Activated T-cell treated with anti-CD3 and anti-CD28 coated beads for 4 hours (primary cell): Measurements from ENCODE around the gene PSMD2.
"Not testable (repeated sequence)": the region's sequence is repeated elsewhere in the genome, so short reads cannot be mapped to it uniquely, and the experiment has no call there.

Experiments
- DNase-seq: peaks from one replicate; pipeline ENCODE4 v3.0.0-alpha.2; 2020

The PSMD2 gene

DNA sequence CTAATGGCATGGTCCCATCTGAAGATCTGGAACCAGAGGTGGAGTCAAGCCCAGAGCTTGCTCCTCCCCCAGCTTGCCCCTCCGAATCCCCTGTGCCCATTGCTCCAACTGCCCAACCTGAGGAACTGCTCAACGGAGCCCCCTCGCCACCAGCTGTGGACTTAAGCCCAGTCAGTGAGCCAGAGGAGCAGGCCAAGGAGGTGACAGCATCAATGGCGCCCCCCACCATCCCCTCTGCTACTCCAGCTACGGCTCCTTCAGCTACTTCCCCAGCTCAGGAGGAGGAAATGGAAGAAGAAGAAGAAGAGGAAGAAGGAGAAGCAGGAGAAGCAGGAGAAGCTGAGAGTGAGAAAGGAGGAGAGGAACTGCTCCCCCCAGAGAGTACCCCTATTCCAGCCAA is 22.6 kb downstream of the PSMD2 start:
- no peak for DNase-seq

DNA sequence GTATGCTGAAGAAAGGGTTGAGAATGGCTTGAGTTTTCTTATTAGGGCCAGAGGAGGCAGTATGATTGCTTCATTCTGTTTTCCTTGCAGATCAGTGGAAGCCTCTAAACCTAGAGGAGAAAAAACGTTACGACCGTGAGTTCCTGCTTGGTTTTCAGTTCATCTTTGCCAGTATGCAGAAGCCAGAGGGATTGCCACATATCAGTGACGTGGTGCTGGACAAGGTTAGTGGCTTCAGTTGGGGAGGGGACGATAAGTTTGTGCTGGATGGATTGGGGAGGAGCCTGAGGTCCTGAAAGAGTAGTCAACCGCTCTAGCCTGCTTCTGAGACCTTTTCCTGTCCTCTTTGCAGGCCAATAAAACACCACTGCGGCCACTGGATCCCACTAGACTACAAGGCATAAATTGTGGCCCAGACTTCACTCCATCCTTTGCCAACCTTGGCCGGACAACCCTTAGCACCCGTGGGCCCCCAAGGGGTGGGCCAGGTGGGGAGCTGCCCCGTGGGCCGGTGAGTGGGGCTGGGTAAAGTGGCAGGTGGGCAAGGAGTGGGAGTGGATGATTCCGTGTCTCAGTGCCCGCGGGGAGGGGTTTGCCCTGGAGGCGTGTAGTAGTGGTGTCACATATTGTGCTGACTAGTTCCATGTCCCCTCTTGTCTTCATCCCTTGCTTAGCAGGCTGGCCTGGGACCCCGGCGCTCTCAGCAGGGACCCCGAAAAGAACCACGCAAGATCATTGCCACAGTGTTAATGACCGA is 23.9 kb downstream of the PSMD2 start:
- DNase-seq, result no peak

DNA sequence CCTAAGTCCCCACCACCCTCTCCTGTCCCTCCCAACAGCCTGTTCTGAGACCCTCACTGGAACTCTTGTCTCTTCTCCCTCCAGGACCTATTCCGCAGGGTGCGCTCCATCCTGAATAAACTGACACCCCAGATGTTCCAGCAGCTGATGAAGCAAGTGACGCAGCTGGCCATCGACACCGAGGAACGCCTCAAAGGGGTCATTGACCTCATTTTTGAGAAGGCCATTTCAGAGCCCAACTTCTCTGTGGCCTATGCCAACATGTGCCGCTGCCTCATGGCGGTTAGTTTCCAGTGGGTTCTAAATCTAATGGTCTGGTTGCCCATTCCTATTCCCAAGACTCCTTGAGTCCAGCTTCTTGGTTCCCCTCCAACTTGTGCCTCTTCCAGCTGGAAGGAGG is 24.7 kb downstream of the PSMD2 start:
- no peak for DNase-seq

DNA sequence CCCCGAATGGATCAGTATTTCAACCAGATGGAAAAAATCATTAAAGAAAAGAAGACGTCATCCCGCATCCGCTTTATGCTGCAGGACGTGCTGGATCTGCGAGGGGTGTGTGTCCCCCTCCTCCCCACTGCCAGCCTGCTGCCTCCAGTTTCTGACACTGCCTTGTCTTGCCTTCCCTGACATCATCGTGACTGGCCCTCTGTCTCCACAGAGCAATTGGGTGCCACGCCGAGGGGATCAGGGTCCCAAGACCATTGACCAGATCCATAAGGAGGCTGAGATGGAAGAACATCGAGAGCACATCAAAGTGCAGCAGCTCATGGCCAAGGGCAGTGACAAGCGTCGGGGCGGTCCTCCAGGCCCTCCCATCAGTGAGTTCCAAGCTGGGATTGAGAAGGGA is 26.2 kb downstream of the PSMD2 start:
- no peak for DNase-seq

DNA sequence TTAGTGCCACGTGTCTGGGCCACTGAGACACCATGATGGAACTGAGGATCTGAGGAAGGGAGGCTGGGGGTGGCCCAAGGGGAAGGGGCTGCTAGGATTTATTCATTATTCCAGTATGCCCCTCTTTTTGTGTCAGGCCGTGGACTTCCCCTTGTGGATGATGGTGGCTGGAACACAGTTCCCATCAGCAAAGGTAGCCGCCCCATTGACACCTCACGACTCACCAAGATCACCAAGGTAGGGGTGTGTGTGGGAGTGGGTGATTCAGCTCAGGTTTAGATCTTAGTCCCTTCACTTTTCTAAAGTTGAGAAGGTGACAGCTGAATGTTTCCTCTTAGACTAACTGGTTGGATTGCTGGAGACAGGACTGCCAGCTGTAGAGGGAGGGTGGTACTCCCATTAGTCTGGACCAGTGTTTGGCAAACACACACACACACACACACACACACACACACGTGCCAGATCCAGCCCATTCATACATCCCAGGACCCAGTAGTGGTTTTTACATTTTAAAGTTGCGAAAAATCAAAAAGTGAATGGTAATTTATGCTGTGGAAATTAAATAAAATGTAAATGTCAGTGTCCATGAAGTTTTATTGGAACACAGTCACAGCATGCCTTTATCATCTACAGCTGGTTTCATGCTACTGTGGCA is 26.8 kb downstream of the PSMD2 start:
- DNase-seq, result no peak

DNA sequence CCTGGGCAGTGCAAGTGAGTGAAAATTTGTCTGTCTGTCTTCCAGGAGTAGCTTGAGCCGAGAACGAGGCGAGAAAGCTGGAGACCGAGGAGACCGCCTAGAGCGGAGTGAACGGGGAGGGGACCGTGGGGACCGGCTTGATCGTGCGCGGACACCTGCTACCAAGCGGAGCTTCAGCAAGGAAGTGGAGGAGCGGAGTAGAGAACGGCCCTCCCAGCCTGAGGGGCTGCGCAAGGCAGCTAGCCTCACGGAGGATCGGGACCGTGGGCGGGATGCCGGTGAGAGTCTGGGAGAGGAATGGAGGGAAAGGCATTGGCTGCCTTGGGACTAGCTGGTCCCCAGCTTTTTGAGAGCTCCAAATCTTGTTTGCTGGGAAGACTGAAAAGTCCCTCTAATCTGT is 28.1 kb downstream of the PSMD2 start:
- DNase-seq, result no peak

DNA sequence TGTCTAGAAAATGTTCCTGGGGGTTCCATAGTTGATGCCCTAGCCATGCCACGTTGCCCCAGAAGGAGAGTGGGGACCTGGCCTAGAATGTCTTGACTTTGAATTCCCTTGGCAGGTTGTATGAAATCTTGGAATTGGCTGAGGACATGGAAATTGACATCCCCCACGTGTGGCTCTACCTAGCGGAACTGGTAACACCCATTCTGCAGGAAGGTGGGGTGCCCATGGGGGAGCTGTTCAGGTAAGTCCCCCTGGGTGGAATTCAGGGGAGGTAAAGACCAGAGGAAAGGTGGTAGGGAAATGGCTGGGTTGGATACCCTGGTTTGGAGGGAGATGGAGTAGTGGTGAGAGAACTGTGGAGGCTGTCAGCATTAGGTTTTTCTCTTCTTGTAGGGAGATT is 29.5 kb downstream of the PSMD2 start:
- DNase-seq, result no peak

DNA sequence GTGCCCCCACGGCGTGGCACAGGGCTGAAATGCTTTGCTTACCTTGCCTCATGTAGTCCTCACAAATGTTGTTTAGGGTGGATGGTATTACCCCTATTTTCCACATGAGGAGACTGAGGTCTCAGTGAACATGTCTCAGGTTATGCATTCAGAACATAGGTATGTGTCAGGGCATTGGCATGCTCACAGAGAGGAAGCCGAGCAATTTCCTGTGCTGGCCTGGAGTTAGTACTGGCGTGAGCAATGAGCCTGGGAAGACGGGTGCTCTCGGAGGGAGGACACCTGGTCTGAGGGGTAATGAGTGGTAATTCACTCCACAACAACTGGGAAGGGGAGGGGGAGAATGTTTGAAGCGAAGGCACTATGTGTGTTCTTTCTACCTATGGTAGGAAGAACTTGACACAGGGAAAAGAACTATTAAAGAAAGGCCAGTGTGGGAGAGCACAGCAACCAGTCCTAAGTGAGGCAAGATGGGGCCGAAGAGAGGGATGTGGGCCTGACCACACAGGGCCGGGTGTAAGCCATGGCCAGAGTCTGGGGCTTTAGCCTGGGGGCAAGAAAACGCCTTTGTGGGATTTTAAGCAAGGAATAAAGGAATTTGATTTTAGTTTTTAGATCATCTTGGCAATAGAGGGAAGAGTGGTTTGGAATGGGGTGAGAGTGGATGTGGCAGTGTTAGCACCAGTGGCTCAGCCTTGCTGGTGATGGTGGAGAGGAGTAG is 33.5 kb downstream of the PSMD2 start:
- DNase-seq, result no peak

DNA sequence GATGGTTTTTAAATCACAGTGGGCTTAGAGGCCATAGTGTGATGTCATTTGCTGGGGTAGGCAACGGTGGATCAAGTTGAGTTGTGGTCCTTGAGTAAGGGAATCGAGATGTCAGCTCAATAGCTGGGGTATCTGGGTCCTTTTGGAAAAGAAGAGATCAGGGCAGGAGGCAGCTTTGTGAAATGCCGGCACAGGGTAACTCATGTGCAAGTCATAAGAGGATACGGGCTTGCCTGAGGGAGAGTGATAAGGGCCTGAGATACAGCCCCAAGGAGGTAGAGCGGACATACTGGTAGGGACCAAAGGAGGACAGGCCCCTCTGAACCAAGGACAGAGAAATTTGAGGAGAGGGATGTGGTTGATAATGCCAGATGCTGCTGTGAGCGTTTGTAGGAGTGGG is 34.1 kb downstream of the PSMD2 start:
- no peak for DNase-seq

DNA sequence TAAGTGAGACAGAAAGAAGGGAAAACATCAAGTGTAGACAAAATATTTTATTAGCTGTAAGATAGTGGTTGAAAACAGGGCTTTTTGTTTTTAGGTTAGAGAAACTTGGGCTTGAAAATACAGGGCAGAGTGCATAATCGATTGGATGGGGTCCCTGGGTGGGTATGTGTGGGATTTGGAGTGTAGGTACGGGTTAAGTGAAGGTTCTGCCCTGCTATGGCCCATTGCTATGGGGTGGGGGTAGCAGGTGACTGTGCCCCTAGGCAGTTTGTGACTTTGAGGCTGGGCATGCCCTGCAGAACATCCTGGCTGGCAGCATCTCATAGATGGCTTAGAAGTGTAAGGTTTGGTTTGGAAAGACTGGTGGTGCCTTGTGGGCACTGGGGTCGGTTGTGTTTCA is 34.7 kb downstream of the PSMD2 start:
- DNase-seq, result no peak

DNA sequence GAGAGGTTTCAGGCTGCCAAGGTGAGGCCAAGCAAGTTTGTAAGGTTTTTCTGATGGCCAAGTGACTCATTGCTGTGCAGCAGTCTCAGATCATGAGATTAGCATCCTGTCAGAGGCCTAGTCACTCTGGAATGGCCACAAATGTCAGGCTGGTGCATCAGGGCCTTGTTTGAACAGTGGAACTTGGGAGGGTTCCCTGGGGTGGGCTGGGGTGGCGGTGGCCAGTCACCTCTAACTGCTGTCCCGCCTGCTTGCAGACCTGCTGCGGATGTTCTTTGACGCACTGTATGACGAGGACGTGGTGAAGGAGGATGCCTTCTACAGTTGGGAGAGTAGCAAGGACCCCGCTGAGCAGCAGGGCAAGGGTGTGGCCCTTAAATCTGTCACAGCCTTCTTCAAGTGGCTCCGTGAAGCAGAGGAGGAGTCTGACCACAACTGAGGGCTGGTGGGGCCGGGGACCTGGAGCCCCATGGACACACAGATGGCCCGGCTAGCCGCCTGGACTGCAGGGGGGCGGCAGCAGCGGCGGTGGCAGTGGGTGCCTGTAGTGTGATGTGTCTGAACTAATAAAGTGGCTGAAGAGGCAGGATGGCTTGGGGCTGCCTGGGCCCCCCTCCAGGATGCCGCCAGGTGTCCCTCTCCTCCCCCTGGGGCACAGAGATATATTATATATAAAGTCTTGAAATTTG is 35.6 kb downstream of the PSMD2 start:
- no peak for DNase-seq

DNA sequence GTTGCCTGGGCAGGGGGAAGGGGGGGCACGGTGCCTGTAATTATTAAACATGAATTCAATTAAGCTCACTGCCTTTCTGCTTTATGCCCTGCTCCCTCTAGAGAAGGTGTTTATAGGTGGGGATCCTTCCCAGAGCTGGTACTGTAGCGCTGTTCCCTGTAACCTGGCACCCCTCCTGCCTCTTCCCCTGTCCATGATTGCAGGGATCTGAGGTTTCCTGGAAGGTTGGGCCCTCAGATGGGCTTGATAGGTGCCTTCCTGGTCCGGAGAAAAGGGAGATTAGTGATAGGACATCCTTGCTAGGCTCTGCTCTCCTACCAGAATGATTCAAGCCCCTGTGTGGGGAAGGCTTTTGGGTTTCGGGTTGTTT is 36.2 kb downstream of the PSMD2 start:
- no peak for DNase-seq

DNA sequence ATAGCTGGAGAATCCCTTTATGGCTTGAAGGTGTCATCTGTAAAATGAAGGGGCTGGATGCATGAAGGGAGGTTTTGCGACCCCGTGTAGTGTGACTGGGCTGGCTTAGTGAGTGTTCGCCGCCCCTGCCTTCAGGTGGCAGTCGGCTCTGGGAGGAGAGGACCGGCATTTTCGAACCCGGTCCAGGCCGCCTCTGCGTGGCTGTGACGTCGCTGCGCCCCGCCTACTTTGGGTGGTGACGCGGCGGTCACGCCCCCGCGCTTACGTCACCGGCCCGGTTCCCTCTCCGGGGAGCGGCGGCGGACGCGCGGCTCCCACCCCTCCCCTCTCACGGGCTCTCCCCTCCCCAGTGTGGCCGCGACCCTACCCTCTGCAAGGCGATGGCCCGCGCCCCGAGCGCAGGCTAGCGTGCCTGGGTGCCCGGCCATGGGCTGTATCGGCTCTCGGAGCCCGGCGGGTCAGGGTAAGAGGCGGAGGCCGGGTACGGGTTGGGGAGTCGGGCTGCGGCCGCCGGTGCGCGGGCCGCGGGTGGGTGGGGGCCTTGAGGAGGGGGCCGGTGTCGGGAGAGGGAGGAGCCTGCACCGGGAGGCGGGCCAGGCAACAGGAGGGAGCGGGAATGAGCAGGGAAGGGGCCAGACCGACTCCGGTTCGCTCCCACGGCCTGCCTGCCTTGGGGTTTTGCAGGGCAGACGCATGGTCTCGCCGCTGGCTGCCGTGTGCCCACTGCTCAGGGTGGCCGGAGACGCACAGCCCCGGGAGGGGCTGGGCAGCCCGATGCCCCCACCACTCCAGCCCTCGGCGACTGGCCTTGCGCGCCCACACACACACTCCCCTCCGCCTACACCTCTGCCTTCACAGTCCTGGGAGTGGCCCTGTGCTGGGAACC is 36.9 kb downstream of the PSMD2 start:
- peak; percentile 87 for DNase-seq

DNA sequence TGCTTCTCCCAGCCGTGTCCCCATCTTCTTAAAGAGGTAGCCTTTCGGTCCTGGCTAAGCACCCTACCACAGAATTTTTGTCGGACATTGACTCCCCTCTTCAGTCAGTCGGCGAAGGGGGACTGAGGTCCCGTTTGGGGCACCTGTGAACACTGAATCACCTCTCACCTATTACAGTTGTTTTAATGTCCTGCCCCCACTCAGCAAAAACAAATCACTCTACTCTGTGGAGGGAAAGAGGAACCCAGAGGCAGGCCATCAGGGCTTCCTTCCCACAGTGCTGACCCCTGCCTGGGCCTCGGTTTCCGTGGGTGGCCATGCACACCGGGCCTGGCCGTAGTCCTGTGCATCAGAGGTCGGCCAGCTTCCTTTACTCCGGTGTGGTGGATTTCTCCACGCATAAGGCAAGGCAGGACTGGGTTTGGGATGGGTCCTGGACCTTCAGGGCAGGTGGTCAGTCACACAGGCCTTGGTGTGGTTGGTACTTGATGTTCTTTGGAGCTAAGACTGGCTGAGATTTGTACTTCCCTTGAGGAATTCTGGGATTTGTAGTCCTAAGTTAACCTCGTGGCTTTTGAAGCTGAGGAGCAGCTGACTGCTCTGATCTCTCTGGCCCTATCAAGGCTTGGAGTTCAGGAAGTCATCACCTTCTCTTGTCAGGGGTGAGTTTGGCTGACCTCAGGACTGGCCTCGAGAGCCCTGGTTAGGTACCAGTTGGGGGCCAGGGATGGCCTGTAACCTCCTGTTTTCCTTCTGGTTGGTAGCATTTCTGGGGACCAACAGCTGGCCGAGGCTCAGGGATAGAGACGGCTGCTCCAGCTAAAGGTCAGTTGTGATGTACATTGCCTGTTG is 37.7 kb downstream of the PSMD2 start:
- DNase-seq, result no peak

DNA sequence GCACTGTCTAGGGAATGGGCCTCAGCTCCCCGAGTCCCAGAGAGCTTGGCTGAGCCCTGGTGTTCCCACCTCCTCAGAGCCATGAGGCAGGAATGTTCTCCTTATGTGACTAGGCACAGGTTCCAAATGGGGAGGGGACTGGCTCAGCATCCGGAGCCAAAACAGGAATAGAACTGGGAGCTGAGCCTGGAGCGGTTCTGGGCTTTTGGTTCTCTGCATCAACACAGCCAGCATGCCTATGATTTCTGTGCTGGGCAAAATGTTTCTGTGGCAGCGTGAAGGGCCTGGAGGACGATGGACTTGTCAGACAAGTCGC is 38.3 kb downstream of the PSMD2 start, which contains the start of gene FAM131A:
TSS of gene FAM131A (plus strand) at position 202 of the 316 bp plus-strand sequence. CDS start at position 233, 31 bp downstream.
- no peak for DNase-seq

DNA sequence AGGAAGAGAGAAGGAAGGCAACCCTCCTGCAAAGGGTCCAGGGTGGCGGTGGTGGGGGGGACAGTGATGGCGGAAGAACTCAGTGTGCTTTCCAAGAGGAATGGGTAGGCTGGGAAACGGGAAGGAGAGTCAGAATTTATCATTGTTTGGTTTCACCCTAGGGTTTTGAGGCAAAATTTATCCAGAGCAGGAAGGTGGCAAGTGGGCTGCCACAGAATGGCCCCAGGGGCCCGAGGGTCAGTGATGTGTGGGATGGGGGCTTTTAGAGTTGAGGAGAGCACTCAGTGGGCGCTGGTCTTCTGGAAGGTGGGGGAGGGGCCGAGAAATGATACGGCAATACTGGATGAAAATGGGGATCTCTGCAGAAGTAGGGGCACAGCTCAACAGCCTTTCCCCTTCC is 38.9 kb downstream of the PSMD2 start:
- DNase-seq, result no peak

DNA sequence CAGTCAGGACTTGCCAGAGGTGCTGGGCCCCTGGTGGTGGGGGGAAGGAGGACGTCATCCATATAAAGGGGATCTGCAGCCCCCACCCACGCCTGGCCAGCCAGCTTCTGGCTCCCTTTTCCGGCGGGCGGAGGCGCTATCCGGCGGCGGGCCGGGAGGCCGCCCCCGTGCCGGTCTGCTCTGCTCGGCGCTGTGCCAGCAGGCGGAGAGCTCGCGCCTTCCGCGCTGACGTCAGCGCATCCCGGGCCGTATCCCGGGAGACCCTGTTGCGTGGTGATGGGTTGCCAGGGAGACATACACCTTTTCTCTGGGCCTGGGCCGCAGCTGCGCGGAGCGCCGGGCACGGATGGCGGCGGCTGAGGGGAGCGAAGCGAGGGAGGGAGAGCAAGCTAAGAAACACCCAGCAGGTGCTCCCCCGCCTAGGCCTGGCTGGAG is 39.5 kb downstream of the PSMD2 start:
- no peak for DNase-seq

DNA sequence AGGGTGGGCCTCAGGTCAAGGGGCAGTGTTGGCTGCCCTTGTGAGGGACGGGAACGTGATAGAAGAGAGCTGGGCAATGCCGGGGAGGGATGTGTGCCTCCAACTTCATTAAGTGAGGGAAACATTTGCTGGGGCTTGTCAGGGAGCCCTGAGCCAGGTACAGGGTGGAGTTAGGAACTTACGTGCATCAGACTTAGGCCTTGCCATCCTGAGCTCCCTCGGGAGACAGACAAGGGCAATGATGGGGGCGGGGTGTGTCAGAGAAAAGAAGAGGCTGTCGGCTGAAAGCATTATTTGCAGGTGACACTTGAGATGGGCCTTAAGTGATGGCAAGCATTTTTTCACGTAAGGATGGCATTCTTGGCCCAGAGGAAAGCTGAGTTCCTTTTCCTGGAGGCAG is 40.0 kb downstream of the PSMD2 start:
- no peak for DNase-seq

DNA sequence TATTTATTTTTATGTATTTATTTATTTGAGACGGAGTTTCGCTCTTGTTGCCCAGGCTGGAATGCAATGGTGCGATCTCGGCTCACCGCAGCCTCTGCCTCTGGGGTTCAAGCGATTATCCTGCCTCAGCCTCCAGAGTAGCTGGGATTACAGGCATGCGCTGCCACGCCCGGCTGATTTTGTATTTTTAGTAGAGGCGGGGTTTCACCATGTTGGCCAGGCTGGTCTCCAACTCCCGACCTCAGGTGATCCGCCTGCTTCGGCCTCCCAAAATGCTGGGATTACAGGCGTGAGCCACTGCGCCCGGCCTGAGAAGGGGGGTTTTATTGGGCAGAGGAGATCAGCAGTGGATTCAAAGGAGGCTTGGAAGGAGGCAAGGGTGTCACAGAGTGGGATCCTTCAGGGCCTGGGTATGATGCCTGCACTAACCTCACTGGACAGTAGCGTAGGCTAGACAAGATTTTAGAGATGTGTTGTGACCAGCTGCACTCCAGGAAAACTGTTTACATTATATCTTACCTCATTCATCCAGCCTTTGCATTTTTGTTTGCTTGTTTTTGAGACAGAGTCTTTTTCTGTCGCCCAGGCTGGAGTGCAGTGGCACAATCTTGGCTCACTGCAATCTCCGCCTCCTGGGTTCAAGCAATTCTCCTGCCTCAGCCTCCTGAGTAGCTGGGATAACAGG is 40.6 kb downstream of the PSMD2 start:
- not testable (repeated sequence) for DNase-seq

DNA sequence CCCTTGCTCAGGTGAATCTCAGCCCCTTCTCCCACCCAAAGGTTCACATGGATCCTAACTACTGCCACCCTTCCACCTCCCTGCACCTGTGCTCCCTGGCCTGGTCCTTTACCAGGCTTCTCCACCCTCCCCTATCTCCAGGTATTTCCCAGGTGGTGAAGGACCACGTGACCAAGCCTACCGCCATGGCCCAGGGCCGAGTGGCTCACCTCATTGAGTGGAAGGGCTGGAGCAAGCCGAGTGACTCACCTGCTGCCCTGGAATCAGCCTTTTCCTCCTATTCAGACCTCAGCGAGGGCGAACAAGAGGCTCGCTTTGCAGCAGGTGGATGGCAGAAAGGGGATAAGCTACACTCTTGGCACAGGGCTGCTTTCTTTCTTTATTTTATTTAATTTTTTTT is 42.9 kb downstream of the PSMD2 start:
- no peak for DNase-seq
